GM19438 (cell line): ENCODE measurements around the gene SGCB.

Experiments
- ATAC-seq: cut with Tn5 transposase; IDR thresholded peaks from one replicate; pipeline ENCODE4 v1.9.1; 2021; ENCODE audit warnings: low read depth; ENCODE audit not compliant: unreplicated experiment

SGCB gene

GRCh38 chr4:52028970-52029369 is 9.1 kb downstream of the SGCB start:
- ATAC-seq, result no peak

- no peak for ATAC-seq
Observed at GRCh38 chr4:52019936-52020657, 18.0 kb downstream of the SGCB start, which contains the start of gene LRRC66. TSS of gene LRRC66 (minus strand) at chr4:52020363. CDS start at chr4:52017613, 2,750 bp downstream.

DNA sequence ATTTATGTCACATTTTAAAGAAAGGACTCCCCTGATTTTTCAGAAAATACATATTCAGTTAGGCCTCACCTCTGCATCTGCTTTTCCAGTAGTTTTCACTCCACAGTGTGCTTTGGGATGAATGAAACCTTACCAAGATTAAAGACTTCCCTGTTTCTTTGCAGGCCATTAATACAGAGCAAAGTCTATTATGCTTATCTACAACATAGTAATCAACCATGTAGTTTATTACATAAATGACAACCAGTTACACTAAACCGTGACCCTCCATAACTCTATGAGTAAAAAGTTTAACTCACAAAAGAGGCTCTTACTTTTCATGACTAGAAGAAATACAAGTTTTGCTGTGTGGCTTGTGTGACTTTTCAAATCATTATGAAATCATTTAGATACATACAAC is 20.3 kb downstream of the SGCB start:
- no peak for ATAC-seq

- no peak for ATAC-seq
Observed at GRCh38 chr4:52016981-52017380, 21.1 kb downstream of the SGCB start.

- no peak for ATAC-seq
Observed at GRCh38 chr4:52015366-52015765, 22.7 kb downstream of the SGCB start.

DNA sequence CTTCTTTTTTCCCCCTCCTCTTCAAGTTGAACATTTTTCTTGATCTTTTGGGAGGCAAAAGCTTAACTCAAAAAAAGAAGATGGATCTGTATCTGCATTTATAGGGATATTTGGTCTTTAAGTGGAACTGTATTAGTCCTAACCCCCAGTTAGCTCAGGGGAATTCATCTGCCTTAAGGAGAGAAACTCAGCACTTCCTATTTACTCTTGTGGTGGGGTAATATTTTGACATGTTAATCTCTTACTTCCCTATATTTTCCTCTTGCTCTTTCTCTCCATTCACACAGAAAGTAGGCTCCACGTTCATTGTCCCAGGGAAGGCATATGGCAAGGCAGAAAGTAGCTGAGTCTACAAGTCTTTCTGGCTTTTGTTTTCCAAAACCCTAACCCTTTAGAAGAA is 23.2 kb downstream of the SGCB start:
- no peak for ATAC-seq

DNA sequence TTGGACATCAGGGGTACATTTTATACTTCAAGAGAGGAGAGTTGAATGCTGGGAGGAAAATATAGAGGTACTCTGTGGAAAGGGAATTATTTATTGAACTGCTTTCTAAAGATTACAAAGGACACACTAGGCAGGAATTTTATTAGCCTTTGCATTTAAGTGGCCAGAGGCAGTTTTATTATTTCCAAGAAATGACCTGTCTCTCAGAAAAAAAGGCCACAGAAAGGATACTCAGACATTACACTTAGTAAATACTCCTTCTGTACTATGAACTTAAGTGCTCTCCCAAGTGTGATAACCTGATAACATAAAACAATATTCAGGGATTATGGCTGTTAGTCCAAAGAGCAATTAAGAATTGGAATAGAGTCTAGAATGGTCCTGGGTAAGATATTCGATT is 25.4 kb downstream of the SGCB start:
- no peak for ATAC-seq

GRCh38 chr4:52010986-52011385 is 27.1 kb downstream of the SGCB start:
- ATAC-seq, result no peak

- no peak for ATAC-seq
Observed at GRCh38 chr4:52006887-52007286, 31.2 kb downstream of the SGCB start.

DNA sequence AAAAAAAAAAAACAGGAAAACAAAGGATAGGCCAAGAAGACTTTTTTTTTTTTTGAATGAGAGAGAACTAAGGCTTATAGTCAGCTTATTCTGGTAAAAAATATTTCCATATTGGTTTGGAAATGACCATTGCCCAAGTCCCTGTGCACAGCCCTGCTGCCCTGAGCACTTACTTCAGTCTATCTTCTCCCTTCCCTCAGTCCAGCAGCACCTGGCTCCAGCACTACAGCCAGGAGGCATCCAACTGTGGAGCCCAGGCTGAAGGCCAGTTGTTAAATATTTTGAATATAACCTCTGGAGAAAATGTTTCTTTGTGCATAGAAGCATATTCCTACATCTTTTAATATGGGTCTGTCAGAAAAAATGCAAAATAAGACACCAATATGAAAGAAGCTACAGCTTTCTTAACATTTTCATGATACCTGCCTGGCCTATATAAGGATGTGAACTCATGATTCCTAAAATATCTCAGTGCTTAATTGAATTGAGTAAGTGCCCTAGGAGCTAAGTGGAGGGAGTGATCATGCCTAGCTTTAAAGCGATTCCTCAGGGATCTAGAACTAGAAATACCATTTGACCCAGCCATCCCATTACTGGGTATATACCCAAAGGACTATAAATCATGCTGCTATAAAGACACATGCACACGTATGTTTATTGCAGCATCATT is 32.4 kb downstream of the SGCB start:
- ATAC-seq, result no peak

- ATAC-seq, result no peak
Observed at GRCh38 chr4:52004414-52004813, 33.7 kb downstream of the SGCB start.

GRCh38 chr4:52001616-52002015 is 36.5 kb downstream of the SGCB start:
- no peak for ATAC-seq

- ATAC-seq, result no peak
Observed at GRCh38 chr4:51999250-51999649, 38.8 kb downstream of the SGCB start.

DNA sequence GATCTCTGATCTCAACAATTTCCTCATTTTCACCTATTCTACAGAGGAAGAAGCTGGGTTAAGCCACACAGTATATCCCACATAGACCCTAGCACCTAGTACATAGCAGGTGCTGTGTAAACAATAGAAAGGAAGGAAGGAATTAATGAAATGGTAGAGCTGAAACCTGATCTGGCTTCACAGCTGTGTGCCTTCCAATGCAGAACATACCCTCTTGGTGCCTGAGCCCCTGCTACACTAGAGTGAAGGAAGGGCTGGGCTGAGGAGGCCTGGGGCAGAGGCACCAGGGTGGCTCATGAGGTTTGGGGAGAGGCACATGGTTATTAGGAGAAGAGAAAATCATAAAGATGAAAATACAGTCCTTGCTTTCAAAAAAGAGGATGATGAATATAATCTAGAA is 39.3 kb downstream of the SGCB start:
- no peak for ATAC-seq

DNA sequence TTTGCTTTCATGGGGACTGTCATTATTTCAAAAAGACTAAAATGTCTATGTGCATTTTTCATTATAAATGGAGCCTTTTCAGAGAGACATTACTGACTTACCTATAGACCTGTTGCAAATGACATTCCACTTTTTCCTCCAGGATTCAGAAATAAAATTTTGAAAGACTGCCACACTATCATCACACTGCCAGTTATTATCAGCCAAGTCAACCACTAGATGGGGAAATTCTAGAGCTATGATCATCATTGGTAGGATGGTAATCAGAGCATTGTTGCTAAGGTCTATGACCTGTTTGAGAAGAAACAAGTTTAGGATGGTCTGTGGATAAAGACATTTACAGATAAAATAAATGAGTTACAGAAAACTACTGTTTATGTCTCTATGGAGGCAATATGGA is 40.5 kb downstream of the SGCB start:
- no peak for ATAC-seq

DNA sequence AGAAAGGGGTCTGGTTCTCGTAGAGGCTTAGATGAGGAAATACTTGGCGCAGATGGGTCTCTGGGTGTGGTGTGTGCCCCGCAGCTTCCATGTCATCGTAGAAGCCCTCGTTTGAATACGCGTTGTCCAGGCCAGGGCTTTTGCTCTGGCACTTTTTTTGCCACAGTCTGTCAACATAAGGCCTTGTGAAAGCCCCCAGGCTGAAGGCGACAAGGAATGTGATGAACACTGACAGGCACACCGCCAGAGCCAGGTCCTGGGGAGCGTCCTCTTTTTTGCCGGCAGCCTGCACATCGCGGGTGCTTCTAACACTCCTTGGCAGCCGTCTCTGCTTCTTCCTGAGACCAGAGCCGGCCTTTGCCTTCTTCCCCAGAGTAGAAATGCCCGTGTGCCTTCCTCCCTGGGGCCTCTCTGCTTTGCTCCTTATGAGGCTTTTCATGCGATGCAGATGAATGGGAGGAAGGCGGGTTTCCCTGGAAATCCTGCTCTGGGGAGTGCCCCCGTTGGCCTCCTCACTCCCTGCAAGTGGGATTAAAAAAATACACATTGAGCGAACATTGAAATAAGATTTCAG is 42.4 kb downstream of the SGCB start:
- no peak for ATAC-seq
